GM12865 (cell line): ENCODE results near the gene TUBA3E.
A peak's percentile ranks its signal among the peaks of the same experiment; 100 is the strongest.
"Not testable (repeated sequence)": the region's sequence is repeated elsewhere in the genome, so short reads cannot be mapped to it uniquely, and the experiment has no call there.

Source experiments
- DNase-seq: peaks from one replicate; pipeline ENCODE4 v3.0.0; 2010; ENCODE audit warnings: low read depth
- H3K4me3 ChIP-seq: 2 replicates; pipeline ENCODE4 v1.5.1; 2011; ENCODE audit warnings: mild to moderate bottlenecking, low read depth, low read length, control low read depth
- TF ChIP-seq, protein P1 (sequence below): IDR thresholded peaks from 2 replicates; pipeline ENCODE4 v1.5.1; 2011; ENCODE audit warnings: low read length, control low read depth, low read depth, inconsistent platforms; ENCODE audit not compliant: insufficient read depth; ENCODE audit errors: missing control alignments

The TUBA3E gene

DNA sequence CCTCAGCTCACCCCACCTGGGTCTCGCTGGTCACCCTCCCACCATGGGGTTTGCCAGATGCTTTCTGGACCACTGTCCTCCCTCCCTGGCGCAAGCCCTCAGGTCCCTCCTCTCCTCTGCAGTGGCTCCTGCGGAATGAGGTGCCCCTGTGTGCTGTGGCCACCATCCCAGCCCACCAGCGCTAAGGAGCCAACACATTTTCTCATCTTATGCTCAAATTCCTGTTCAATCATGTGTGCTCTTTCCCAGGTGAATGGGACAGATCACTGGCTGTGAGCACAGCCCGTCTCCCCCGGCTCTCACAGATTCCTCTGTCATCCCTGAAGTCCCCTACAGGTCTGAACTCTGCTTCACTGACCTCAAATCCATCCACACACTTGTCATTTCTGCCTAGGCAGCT is 38.1 kb downstream of the TUBA3E start:
- no peak overlapping the region for H3K4me3 ChIP-seq
- TF ChIP-seq, protein P1, sequence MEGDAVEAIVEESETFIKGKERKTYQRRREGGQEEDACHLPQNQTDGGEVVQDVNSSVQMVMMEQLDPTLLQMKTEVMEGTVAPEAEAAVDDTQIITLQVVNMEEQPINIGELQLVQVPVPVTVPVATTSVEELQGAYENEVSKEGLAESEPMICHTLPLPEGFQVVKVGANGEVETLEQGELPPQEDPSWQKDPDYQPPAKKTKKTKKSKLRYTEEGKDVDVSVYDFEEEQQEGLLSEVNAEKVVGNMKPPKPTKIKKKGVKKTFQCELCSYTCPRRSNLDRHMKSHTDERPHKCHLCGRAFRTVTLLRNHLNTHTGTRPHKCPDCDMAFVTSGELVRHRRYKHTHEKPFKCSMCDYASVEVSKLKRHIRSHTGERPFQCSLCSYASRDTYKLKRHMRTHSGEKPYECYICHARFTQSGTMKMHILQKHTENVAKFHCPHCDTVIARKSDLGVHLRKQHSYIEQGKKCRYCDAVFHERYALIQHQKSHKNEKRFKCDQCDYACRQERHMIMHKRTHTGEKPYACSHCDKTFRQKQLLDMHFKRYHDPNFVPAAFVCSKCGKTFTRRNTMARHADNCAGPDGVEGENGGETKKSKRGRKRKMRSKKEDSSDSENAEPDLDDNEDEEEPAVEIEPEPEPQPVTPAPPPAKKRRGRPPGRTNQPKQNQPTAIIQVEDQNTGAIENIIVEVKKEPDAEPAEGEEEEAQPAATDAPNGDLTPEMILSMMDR: no peak
- no peak for DNase-seq

DNA sequence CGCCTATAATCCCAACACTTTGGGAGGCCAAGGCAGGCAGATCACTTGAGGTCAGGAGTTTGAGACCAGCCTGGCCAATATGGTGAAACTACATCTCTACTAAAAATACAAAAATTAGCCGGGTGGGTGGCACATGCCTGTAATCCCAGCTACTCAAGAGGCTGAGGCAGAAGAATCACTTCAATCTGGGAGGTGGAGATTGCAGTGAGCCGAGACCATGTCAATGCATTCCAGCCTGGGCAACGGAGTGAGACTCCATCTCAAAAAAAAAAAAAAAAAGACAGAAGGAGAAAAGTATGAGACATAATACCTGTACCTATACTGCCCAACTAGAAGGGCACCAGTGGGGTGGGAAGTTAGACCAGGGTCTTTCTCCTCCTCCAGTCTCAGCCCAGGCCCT is 38.9 kb downstream of the TUBA3E start:
- not testable (repeated sequence) for DNase-seq, H3K4me3 ChIP-seq

DNA sequence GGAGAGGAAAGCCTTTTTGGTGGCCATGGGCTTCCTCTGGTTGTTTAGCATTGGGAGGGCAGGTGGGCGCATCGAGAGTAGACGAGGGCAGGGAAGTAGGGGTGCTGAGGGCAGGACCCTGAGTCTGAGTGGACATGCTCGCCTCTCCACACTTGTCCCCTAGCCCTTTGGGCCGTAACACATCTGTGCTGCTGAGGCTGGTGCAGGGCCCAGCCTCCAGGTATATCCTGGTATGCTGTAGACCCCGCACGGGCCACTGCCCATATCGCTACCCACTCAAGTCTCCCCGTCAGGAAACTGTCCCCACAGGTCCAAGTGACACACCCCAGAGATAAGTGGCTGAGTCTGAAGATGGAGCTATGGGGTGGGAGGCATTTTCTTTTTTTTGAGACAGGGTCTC is 39.6 kb downstream of the TUBA3E start:
- TF ChIP-seq, protein P1: no peak
- H3K4me3 ChIP-seq: no peak overlapping the region
- DNase-seq: no peak

GRCh38 chr2:130157825-130158514 is 40.3 kb downstream of the TUBA3E start:
- peak; percentile 83 for DNase-seq
- H3K4me3 ChIP-seq: not testable (repeated sequence)
- TF ChIP-seq, protein P1: peak; percentile 10

GRCh38 chr2:130157354-130157753 is 40.9 kb downstream of the TUBA3E start:
- H3K4me3 ChIP-seq: not testable (repeated sequence)

DNA sequence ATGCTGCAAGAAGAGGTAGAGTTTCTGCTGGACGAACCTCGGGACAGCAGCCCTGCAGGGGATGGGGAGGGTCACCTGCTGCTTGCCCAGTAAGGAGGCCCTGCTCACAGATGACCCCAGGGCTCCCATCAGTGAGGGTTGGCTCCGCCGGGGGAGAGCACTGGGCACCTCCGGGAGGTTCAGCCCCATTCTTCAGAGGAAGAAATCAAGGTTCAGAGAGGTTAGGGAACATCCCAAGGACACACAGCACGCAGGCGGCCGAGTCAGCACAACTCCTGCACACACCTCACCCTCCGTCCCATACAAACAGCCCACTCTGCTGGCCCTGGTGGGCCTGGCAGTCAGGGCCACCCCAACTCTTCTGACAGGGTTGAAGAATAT is 41.6 kb downstream of the TUBA3E start:
- no peak overlapping the region for H3K4me3 ChIP-seq
- TF ChIP-seq, protein P1: no peak
- no peak for DNase-seq

More at GRCh38 chr2:130157354-130157753, 40.9 kb downstream of the TUBA3E start:
- DNase-seq: peak; percentile 54

- DNase-seq: peak; percentile 55
- TF ChIP-seq, protein P1: peak; percentile 55
- H3K4me3 ChIP-seq: not testable (repeated sequence)
These were observed 42.1 kb downstream of the TUBA3E start for GRCh38 chr2:130155956-130156623.
